ENCODE measurements around the gene WBP11. TPM values are rescaled to one million over a fixed set of nuclear protein-coding genes. Genes with fewer than 3 reads are reported as not detected.
"Not testable (repeated sequence)": the region's sequence is repeated elsewhere in the genome, so short reads cannot be mapped to it uniquely, and the experiment has no call there.

Gene WBP11
- total RNA-seq, 3 donors from 2014 or later (not counting 1 experiment from before 2014, with no cell fraction given) = 130 to 159 (median 134) TPM

GRCh38 chr12:14743061-14743460, 60.2 kb downstream of the WBP11 start:
- H3K36me3 ChIP-seq (ENCODE audit: control insufficient read depth, insufficient read depth, low read length) = no peaks in the 10 kb centered on the region
- no peaks in the 10 kb centered on the region for H3K27me3 Mint-ChIP-seq (ENCODE audit: low read depth in 2 of 2)
- peaks cover 4% of the 10 kb centered on the region for H3K9me3 ChIP-seq (ENCODE audit: control insufficient read depth, insufficient read depth, low read length)
- peaks cover 0 to 20% of the 10 kb centered on the region in 2 donors for H3K4me1 Mint-ChIP-seq
- intact Hi-C loops (cut with micrococcal nuclease) = no loop called here
- no peak for ATAC-seq
- TF ChIP-seq, protein P1, sequence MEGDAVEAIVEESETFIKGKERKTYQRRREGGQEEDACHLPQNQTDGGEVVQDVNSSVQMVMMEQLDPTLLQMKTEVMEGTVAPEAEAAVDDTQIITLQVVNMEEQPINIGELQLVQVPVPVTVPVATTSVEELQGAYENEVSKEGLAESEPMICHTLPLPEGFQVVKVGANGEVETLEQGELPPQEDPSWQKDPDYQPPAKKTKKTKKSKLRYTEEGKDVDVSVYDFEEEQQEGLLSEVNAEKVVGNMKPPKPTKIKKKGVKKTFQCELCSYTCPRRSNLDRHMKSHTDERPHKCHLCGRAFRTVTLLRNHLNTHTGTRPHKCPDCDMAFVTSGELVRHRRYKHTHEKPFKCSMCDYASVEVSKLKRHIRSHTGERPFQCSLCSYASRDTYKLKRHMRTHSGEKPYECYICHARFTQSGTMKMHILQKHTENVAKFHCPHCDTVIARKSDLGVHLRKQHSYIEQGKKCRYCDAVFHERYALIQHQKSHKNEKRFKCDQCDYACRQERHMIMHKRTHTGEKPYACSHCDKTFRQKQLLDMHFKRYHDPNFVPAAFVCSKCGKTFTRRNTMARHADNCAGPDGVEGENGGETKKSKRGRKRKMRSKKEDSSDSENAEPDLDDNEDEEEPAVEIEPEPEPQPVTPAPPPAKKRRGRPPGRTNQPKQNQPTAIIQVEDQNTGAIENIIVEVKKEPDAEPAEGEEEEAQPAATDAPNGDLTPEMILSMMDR (IDR thresholded peaks at IDR 0.05) = no peak
- H3K4me3 Mint-ChIP-seq = no peak overlapping the region
- DNase-seq = no peak
- H3K9me3 Mint-ChIP-seq = peaks cover 0 to 3% of the 10 kb centered on the region in 2 donors
- H3K4me3 ChIP-seq (ENCODE audit: low read length) = no peak overlapping the region
- H3K27me3 ChIP-seq (ENCODE audit: control insufficient read depth, insufficient read depth, low read length) = no peaks in the 10 kb centered on the region
- WGBS (ENCODE audit: insufficient coverage) = 100% methylated on average over 1 of the region's 1 CpG
- H3K36me3 Mint-ChIP-seq = peaks cover 18% of the 10 kb centered on the region
- no peaks in the 10 kb centered on the region for H3K4me1 ChIP-seq (ENCODE audit: control insufficient read depth, insufficient read depth, low read length)
- H3K27ac Mint-ChIP-seq = no peak overlapping the region
- H3K27ac ChIP-seq (ENCODE audit: low read length) = no peak overlapping the region

- Histone ChIP-seq H3K4me3 (ENCODE audit: low read length) (no peak overlapping the region), H3K36me3 (ENCODE audit: control insufficient read depth, insufficient read depth, low read length) (no peaks in the 10 kb centered on the region), H3K9me3 (ENCODE audit: control insufficient read depth, insufficient read depth, low read length) (peaks cover 4% of the 10 kb centered on the region), H3K27me3 (ENCODE audit: control insufficient read depth, insufficient read depth, low read length) (no peaks in the 10 kb centered on the region), H3K4me1 (ENCODE audit: control insufficient read depth, insufficient read depth, low read length) (no peaks in the 10 kb centered on the region), H3K27ac (ENCODE audit: low read length) (no peak overlapping the region)
- Mint-ChIP-seq H3K27me3 (ENCODE audit: low read depth in 2 of 2) (no peaks in the 10 kb centered on the region), H3K9me3 (peaks cover 0 to 3% of the 10 kb centered on the region in 2 donors), H3K4me1 (peaks cover 0 to 16% of the 10 kb centered on the region in 2 donors), H3K4me3 (no peak overlapping the region), H3K27ac (no peak overlapping the region), H3K36me3 (peaks cover 18% of the 10 kb centered on the region)
- TF ChIP-seq, protein P1 (IDR thresholded peaks at IDR 0.05) = no peak
- 100% methylated on average over 1 of the region's 2 CpGs for WGBS (ENCODE audit: insufficient coverage)
- intact Hi-C loops (cut with micrococcal nuclease) = no loop called here
- no peak for ATAC-seq
- DNase-seq = no peak
Observed at GRCh38 chr12:14741942-14742341, 61.3 kb downstream of the WBP11 start.

- DNase-seq = no peak
- Mint-ChIP-seq H3K4me1 (peaks cover 0 to 16% of the 10 kb centered on the region in 2 donors), H3K27ac (no peak overlapping the region), H3K4me3 (no peak overlapping the region), H3K27me3 (ENCODE audit: low read depth in 2 of 2) (no peaks in the 10 kb centered on the region), H3K9me3 (peaks cover 0 to 3% of the 10 kb centered on the region in 2 donors), H3K36me3 (peaks cover 18% of the 10 kb centered on the region)
- peaks cover 4% of the 10 kb centered on the region for H3K9me3 ChIP-seq (ENCODE audit: control insufficient read depth, insufficient read depth, low read length)
- WGBS (ENCODE audit: insufficient coverage) = 74% methylated on average over 3 of the region's 4 CpGs
- H3K27ac ChIP-seq (ENCODE audit: low read length) = no peak overlapping the region
- H3K4me3 ChIP-seq (ENCODE audit: low read length) = no peak overlapping the region
- ATAC-seq = no peak
- no peaks in the 10 kb centered on the region for H3K36me3 ChIP-seq (ENCODE audit: control insufficient read depth, insufficient read depth, low read length)
- intact Hi-C loops (cut with micrococcal nuclease) = no loop called here
- TF ChIP-seq, protein P1 (IDR thresholded peaks at IDR 0.05) = no peak
- H3K4me1 ChIP-seq (ENCODE audit: control insufficient read depth, insufficient read depth, low read length) = no peaks in the 10 kb centered on the region
- no peaks in the 10 kb centered on the region for H3K27me3 ChIP-seq (ENCODE audit: control insufficient read depth, insufficient read depth, low read length)
Observed at GRCh38 chr12:14741153-14741552, 62.1 kb downstream of the WBP11 start.

- H3K4me3 ChIP-seq (ENCODE audit: low read length); H3K27ac ChIP-seq (ENCODE audit: low read length); H3K4me3 Mint-ChIP-seq; H3K9me3 ChIP-seq (ENCODE audit: control insufficient read depth, insufficient read depth, low read length); ATAC-seq; H3K4me1 Mint-ChIP-seq; H3K36me3 Mint-ChIP-seq; intact Hi-C loops (cut with micrococcal nuclease); DNase-seq; H3K36me3 ChIP-seq (ENCODE audit: control insufficient read depth, insufficient read depth, low read length); H3K27me3 ChIP-seq (ENCODE audit: control insufficient read depth, insufficient read depth, low read length); H3K9me3 Mint-ChIP-seq; H3K27me3 Mint-ChIP-seq (ENCODE audit: low read depth in 2 of 2); H3K4me1 ChIP-seq (ENCODE audit: control insufficient read depth, insufficient read depth, low read length); H3K27ac Mint-ChIP-seq: not testable (repeated sequence)
- 95% methylated on average over 16 of the region's 16 CpGs for WGBS (ENCODE audit: insufficient coverage)
Observed at GRCh38 chr12:14736441-14736840, 66.8 kb downstream of the WBP11 start.

Other genes starting within 250 kb of the WBP11 start
- 1 to 10 TPM; 3.3 to 8.2 (median 4.6) TPM for gene PLBD1, start 235.6 kb downstream of the WBP11 start, total RNA-seq
- gene GUCY2C, start 106.9 kb downstream of the WBP11 start, total RNA-seq = not detected
- gene C12orf60, start 192 bp upstream of the WBP11 start, total RNA-seq = under 1 TPM; 0.28 to 0.79 (median 0.33) TPM
- not detected for gene SMCO3, start 10.7 kb upstream of the WBP11 start, total RNA-seq
- not detected for gene ART4, start 40.0 kb upstream of the WBP11 start, total RNA-seq
- 1 to 10 TPM in 1 of 3 donors, under 1 TPM in 1, not detected in 1; 0.89 to 1.1 TPM for gene MGP, start 82.4 kb upstream of the WBP11 start, total RNA-seq
- 10 to 100 TPM in 2 of 3 donors, 1 to 10 TPM in 1; 9.8 to 15.2 (median 12.3) TPM for gene ERP27, start 135.1 kb upstream of the WBP11 start, total RNA-seq
- 100 to 1,000 TPM; 838 to 962 (median 929) TPM for gene ARHGDIB, start 158.1 kb upstream of the WBP11 start, total RNA-seq
- not detected for gene PDE6H, start 169.6 kb upstream of the WBP11 start, total RNA-seq

Data from natural killer cell (primary cell).